Activated CD4-positive, alpha-beta T cell treated with anti-CD3 and anti-CD28 coated beads, Interleukin-2, amount 10 ng/mL, durations not matched to agents 24 days and 14 days (primary cell): ENCODE measurements around the gene CACNA1C. TPM values are rescaled to one million over a fixed set of nuclear protein-coding genes. Genes with fewer than 3 reads are reported as not detected.

Source experiments
- DNase-seq: peaks from one replicate; pipeline ENCODE4 v3.0.0; 2022
- H3K27ac Mint-ChIP-seq: one replicate; pipeline ENCODE4 v1.8.0; 2022; ENCODE audit warnings: mild to moderate bottlenecking, mixed read lengths
- H3K27me3 Mint-ChIP-seq: one replicate; pipeline ENCODE4 v1.8.0; 2022; ENCODE audit warnings: mixed read lengths
- H3K36me3 Mint-ChIP-seq: one replicate; pipeline ENCODE4 v1.8.0; 2022; ENCODE audit warnings: low read depth, mild to moderate bottlenecking, mixed read lengths
- H3K4me1 Mint-ChIP-seq: one replicate; pipeline ENCODE4 v1.8.0; 2021; ENCODE audit warnings: mixed read lengths
- H3K4me3 Mint-ChIP-seq: one replicate; pipeline ENCODE4 v1.8.0; 2022; ENCODE audit warnings: mild to moderate bottlenecking, moderate library complexity, mixed read lengths
- H3K9me3 Mint-ChIP-seq: one replicate; pipeline ENCODE4 v1.8.0; 2021; ENCODE audit warnings: mixed read lengths
- intact Hi-C: fragments of 100-400 bp; cut with micrococcal nuclease; formaldehyde crosslinking; loops from one replicate; pipeline ENCODE4 v1.15.1; 2023
- total RNA-seq: library from RNA; stranded (reverse); gene quantifications from 2 replicates; pipeline ENCODE4 v1.2.3, GENCODE V29; 2022

Gene CACNA1C
- total RNA-seq, 1 donor from 2014 or later: 0.07 TPM

DNA sequence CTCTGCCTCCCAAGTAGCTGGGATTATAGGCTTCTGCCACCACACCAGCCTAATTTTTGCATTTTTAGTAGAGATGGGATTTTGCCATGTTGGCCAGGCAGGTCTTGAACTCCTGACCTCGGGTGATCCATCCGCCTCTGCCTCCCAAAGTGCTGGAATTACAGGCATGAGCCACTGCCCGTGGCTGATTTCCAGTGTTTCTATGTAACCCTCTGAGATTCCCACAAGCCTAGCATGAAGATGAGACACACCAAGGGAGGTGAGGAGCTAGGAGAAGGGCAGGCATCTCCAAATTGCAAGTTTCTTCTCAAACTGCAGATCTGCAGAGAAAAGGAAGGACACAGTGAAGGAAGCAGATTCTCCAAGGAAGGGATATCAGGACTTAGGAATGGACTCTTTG, 125.0 kb downstream of the CACNA1C start:
- no peak overlapping the region for H3K4me3 Mint-ChIP-seq
- no peak for DNase-seq
- H3K36me3 Mint-ChIP-seq: no peaks in the 10 kb centered on the region
- intact Hi-C loops: no loop called here
- no peaks in the 10 kb centered on the region for H3K4me1 Mint-ChIP-seq
- no peak overlapping the region for H3K27ac Mint-ChIP-seq
- peaks cover 7% of the 10 kb centered on the region for H3K27me3 Mint-ChIP-seq
- H3K9me3 Mint-ChIP-seq: no peaks in the 10 kb centered on the region

GRCh38 chr12:2179058-2179457, 126.3 kb downstream of the CACNA1C start:
- no peak overlapping the region for H3K4me3 Mint-ChIP-seq
- no peaks in the 10 kb centered on the region for H3K9me3 Mint-ChIP-seq
- no peaks in the 10 kb centered on the region for H3K36me3 Mint-ChIP-seq
- H3K4me1 Mint-ChIP-seq: no peaks in the 10 kb centered on the region
- DNase-seq: no peak
- intact Hi-C loops: no loop called here
- no peak overlapping the region for H3K27ac Mint-ChIP-seq
- H3K27me3 Mint-ChIP-seq: peaks cover 7% of the 10 kb centered on the region

DNA sequence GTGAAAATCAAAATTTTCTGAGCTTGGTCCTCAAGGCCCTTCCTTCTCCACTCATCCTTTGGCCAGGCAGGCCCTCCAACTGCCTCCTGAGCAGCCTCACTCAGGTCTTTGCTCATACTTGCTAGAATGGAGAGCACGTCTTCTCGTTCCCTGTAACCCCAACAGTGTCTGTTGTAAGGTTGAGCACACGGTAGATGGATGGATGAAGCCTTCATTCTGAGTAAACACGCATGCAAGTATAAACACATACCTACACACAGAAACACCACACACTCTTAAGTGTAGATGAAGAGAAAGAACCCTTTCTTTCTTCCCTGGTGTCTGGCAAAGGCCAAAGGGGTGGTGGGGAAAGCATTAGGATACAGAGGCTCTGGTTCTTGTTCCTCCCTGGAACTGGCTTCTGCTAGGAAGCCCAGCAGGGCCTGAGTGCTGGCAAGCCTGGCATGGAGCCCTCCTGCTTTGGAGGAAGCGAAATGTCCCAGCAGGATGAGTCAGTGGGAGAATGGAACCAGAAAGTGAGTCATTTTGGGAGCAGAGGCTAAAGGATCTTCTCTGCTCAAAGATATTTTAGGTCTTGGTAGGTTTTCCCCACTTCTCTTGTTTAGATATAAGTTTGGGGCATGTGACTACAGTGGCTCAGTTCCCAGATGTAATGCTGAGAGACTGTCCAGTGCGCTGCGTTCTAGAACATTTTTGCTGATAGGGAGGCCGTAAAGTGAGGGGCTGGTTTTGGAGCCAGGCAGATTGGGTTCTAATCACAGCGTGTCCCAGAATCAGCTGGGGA, 127.4 kb downstream of the CACNA1C start:
- Mint-ChIP-seq H3K27me3 (peaks cover 12% of the 10 kb centered on the region), H3K36me3 (no peaks in the 10 kb centered on the region), H3K9me3 (no peaks in the 10 kb centered on the region), H3K4me3 (no peak overlapping the region), H3K4me1 (peaks cover 2% of the 10 kb centered on the region), H3K27ac (no peak overlapping the region)
- intact Hi-C loops: no loop called here
- no peak for DNase-seq

DNA sequence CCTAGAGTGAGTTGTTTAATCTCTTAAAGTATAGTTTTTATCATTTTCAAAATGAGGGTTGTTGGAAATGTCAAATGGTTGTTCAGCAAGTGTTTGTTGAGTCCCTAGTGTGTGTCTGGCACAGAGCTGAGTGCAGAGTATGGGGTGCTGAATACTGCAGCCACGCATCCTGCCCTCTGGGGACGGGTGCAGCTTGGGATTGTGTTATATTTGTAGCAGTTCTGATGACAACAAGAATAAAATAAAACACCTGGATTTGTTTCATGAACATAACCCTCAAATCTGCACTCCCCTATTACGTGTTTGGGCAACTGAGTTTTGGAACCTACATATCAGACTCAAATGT, 127.9 kb downstream of the CACNA1C start:
- Mint-ChIP-seq H3K36me3 (no peaks in the 10 kb centered on the region), H3K27me3 (peaks cover 12% of the 10 kb centered on the region), H3K27ac (no peak overlapping the region), H3K4me3 (no peak overlapping the region), H3K4me1 (peaks cover 2% of the 10 kb centered on the region), H3K9me3 (no peaks in the 10 kb centered on the region)
- intact Hi-C loops: no loop called here
- no peak for DNase-seq

GRCh38 chr12:2183556-2184541, 131.1 kb downstream of the CACNA1C start:
- no peaks in the 10 kb centered on the region for H3K36me3 Mint-ChIP-seq
- no peak overlapping the region for H3K27ac Mint-ChIP-seq
- H3K4me3 Mint-ChIP-seq: no peak overlapping the region
- DNase-seq: no peak
- intact Hi-C loops: no loop called here
- peaks cover 2% of the 10 kb centered on the region for H3K4me1 Mint-ChIP-seq
- peaks cover 9% of the 10 kb centered on the region for H3K27me3 Mint-ChIP-seq
- H3K9me3 Mint-ChIP-seq: no peaks in the 10 kb centered on the region

- Mint-ChIP-seq H3K4me1 (peaks cover 2% of the 10 kb centered on the region), H3K36me3 (no peaks in the 10 kb centered on the region), H3K9me3 (no peaks in the 10 kb centered on the region), H3K27me3 (peaks cover 9% of the 10 kb centered on the region), H3K27ac (no peak overlapping the region), H3K4me3 (no peak overlapping the region)
- intact Hi-C loops: no loop called here
- no peak for DNase-seq
Observed at GRCh38 chr12:2185751-2186341, 133.1 kb downstream of the CACNA1C start.

- H3K4me1 Mint-ChIP-seq: peaks cover 2% of the 10 kb centered on the region
- no peak for DNase-seq
- no peak overlapping the region for H3K4me3 Mint-ChIP-seq
- H3K27me3 Mint-ChIP-seq: peaks cover 4% of the 10 kb centered on the region
- no peaks in the 10 kb centered on the region for H3K36me3 Mint-ChIP-seq
- H3K27ac Mint-ChIP-seq: no peak overlapping the region
- no peaks in the 10 kb centered on the region for H3K9me3 Mint-ChIP-seq
- intact Hi-C loops: no loop called here
Observed at GRCh38 chr12:2187195-2187945, 134.6 kb downstream of the CACNA1C start.

GRCh38 chr12:2190085-2190484, 137.3 kb downstream of the CACNA1C start:
- DNase-seq: no peak
- Mint-ChIP-seq H3K27me3 (no peaks in the 10 kb centered on the region), H3K9me3 (no peaks in the 10 kb centered on the region), H3K36me3 (no peaks in the 10 kb centered on the region), H3K4me1 (no peaks in the 10 kb centered on the region), H3K27ac (no peak overlapping the region), H3K4me3 (no peak overlapping the region)
- intact Hi-C loops: no loop called here

DNA sequence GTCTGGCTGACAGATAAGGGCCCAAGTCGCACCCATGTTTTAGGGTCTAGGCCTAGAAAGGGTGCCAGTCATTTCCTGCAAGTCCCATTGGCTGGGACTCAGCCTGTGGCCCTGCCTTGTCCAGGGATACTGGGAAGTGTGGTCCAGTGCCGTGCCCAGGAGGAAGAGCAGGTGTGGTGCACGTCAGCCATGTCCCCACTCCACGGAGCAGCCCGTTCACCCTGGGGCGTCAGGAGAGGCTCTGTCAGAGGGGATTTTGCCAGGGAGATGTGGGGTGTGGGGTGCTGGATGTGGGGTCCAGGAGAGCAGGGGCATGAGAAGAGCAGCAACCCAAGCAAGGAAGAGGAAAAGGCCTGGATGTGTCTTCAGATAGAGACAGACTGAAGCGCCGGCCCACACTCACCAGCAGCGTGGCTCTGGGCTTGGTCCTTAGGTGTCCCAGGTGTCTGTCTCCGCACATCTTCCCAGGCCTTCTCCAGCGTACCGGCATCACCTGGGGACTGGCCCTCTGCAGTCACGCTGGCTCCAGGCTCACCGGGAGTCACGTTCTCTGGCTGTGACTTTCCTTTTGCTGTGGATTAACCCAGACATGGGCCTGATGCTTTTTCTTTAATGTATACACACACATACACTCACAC, 138.2 kb downstream of the CACNA1C start:
- Mint-ChIP-seq H3K27me3 (no peaks in the 10 kb centered on the region), H3K9me3 (no peaks in the 10 kb centered on the region), H3K4me1 (no peaks in the 10 kb centered on the region), H3K27ac (no peak overlapping the region), H3K36me3 (no peaks in the 10 kb centered on the region), H3K4me3 (no peak overlapping the region)
- intact Hi-C loops: no loop called here
- DNase-seq: no peak

- Mint-ChIP-seq H3K36me3 (no peaks in the 10 kb centered on the region), H3K27me3 (no peaks in the 10 kb centered on the region), H3K9me3 (no peaks in the 10 kb centered on the region), H3K4me1 (no peaks in the 10 kb centered on the region), H3K4me3 (no peak overlapping the region), H3K27ac (no peak overlapping the region)
- no peak for DNase-seq
- intact Hi-C loops: no loop called here
Observed at GRCh38 chr12:2191534-2192153, 138.9 kb downstream of the CACNA1C start.

DNA sequence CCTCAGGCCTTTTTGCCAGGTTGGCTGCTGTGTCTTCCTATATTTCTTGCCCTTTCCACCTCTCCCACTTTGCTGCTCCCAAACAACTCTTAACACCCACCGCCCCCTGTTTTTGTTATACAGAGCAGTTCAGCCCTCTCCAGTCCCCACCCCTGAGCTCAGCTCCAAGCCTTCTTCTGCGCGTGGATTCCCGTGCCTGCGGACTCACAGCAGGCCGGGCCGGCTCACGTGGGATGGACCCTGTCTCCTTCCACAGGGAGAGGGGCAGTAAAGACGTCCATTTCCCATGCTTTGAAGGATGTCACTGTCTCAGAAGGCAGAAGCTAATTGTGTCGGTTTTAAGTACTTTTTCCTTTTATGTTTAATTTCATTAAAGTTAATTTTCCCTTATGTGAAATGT, 139.4 kb downstream of the CACNA1C start:
- no peaks in the 10 kb centered on the region for H3K9me3 Mint-ChIP-seq
- no peaks in the 10 kb centered on the region for H3K36me3 Mint-ChIP-seq
- no peaks in the 10 kb centered on the region for H3K4me1 Mint-ChIP-seq
- intact Hi-C loops: no loop called here
- H3K27me3 Mint-ChIP-seq: no peaks in the 10 kb centered on the region
- no peak overlapping the region for H3K27ac Mint-ChIP-seq
- no peak overlapping the region for H3K4me3 Mint-ChIP-seq
- DNase-seq: no peak

GRCh38 chr12:2194060-2194459, 141.3 kb downstream of the CACNA1C start:
- H3K4me1 Mint-ChIP-seq: no peaks in the 10 kb centered on the region
- H3K36me3 Mint-ChIP-seq: no peaks in the 10 kb centered on the region
- no peaks in the 10 kb centered on the region for H3K9me3 Mint-ChIP-seq
- no peaks in the 10 kb centered on the region for H3K27me3 Mint-ChIP-seq
- no peak overlapping the region for H3K27ac Mint-ChIP-seq
- no peak overlapping the region for H3K4me3 Mint-ChIP-seq
- DNase-seq: no peak
- intact Hi-C loops: no loop called here

DNA sequence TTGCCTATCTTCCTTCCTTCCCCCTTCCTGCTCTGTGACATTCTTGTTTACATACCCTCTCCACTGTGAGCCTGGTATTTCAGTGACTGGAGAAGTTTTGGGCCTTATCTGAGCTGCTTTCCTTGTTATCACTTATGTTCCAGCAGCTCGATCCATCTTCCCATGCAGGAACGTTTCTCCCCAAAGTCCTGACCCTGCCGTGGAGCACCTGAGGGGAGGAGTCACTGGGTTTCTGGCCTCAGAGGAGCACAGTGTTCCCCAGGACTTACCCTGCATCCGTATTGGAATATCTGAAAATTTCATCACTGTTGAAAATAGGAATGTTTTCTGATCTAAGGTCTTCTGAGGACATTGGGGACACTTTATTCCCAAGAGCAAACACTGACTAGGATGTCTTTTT, 141.8 kb downstream of the CACNA1C start:
- no peak for DNase-seq
- no peaks in the 10 kb centered on the region for H3K27me3 Mint-ChIP-seq

More for the DNA sequence above, 141.8 kb downstream of the CACNA1C start:
- intact Hi-C loops: no loop called here
- Mint-ChIP-seq H3K4me3 (no peak overlapping the region), H3K9me3 (no peaks in the 10 kb centered on the region), H3K36me3 (no peaks in the 10 kb centered on the region), H3K4me1 (no peaks in the 10 kb centered on the region), H3K27ac (no peak overlapping the region)
